Dedifferentiated amniotic fluid mesenchymal stem cell (primary cell): ENCODE data around the gene ERO1A.
"Not testable (repeated sequence)": the region's sequence is repeated elsewhere in the genome, so short reads cannot be mapped to it uniquely, and the experiment has no call there.

ENCODE experiments used
- DNase-seq: peaks from one replicate; pipeline ENCODE4 v3.0.0-alpha.2; 2016; ENCODE audit errors: extremely low spot score

Gene ERO1A, protein sequence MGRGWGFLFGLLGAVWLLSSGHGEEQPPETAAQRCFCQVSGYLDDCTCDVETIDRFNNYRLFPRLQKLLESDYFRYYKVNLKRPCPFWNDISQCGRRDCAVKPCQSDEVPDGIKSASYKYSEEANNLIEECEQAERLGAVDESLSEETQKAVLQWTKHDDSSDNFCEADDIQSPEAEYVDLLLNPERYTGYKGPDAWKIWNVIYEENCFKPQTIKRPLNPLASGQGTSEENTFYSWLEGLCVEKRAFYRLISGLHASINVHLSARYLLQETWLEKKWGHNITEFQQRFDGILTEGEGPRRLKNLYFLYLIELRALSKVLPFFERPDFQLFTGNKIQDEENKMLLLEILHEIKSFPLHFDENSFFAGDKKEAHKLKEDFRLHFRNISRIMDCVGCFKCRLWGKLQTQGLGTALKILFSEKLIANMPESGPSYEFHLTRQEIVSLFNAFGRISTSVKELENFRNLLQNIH

GRCh38 chr14:52695481-52696091 is at the start of gene ERO1A:
Gene ERO1A, minus strand, starts transcription at chr14:52695558. Its CDS starts 77 bp downstream, at chr14:52695481.
- peak; percentile 78 for DNase-seq

GRCh38 chr14:52741865-52742264 is 46.5 kb upstream of the ERO1A start:
- no peak for DNase-seq

DNA sequence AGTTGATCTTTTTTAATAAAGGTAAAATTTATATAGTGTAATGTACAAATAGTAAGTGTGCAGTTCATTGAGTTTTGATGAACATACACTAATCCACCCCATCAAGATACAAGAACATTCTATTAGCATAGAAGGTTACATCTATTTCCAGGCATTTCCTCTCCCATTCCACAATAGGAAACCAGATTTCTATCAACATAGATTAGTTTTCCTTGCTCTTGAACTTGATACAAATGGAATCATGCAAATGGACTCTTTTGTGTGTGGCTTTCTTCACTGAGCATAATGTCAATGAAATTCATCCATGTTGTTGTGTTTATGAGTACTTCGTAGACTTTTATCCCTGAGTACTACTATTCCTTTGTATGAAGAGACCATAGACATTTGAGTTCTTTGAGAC is 45.4 kb upstream of the ERO1A start:
- DNase-seq, result no peak

GRCh38 chr14:52738409-52738808 is 43.1 kb upstream of the ERO1A start:
- no peak for DNase-seq

DNA sequence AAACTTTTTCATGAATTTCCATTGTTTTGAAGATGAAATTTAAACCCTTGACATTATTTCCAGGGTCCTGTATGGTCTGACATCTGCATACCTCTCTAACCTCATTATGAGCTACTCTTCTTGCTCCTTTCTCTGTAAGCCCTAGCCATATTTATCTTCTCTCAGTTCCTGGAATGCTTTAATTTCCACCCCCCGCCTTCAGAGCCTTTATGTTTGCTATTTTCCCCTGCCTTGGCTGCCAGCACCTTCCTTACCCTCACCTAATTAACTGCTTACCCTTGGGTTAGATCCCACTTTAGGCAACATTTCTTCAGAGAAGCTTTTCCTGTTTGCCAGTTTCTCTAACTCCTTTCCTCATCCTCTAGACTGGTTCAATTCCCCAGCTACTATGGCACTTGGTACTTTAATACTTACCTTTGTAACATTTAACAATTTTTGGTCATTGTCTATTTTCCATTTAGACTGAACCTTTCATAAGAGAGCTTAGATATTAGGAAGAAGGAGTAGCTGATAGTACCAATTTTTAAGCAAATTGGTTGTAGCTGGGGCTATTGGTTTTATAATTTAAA is 40.6 kb upstream of the ERO1A start:
- DNase-seq, result no peak

DNA sequence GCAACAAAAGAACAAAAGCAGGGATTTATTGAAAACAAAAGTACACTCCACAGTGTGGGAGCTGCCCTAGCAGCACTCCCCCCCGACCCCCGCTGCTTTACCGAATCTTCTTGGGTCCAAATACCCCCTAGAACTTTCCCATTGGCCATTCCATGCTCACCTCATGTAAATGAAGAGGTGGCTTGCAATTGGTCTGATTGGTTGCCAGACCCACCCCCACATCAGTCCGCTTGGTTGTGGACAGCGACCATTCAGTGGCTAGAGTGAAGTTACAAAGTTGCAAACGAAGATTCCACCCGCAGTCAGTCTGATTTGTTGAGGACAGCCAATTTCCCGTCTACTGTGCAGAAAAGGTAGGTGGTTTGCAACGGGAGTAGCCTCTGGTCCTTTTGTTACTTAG is 38.5 kb upstream of the ERO1A start:
- DNase-seq, result no peak

DNA sequence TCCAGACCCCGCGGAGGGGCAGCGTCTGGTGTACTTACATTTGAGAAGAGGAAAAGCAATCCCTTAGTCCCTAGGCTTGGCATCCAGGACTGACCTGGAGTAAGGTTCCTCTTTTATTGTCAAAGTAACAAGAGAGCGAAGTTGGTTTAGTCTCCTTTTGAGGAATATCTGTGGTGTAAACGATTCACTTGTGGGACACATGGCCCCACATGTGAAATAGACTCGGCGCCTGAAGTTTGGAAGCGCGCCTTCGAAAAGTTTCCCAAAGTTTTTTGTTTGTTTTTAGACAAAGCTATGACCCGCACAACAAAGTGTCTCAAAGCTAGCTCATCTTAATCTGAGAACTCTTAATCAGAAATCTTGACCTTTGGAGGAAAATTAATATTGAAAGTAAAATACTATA is 35.4 kb upstream of the ERO1A start:
- DNase-seq, result no peak

DNA sequence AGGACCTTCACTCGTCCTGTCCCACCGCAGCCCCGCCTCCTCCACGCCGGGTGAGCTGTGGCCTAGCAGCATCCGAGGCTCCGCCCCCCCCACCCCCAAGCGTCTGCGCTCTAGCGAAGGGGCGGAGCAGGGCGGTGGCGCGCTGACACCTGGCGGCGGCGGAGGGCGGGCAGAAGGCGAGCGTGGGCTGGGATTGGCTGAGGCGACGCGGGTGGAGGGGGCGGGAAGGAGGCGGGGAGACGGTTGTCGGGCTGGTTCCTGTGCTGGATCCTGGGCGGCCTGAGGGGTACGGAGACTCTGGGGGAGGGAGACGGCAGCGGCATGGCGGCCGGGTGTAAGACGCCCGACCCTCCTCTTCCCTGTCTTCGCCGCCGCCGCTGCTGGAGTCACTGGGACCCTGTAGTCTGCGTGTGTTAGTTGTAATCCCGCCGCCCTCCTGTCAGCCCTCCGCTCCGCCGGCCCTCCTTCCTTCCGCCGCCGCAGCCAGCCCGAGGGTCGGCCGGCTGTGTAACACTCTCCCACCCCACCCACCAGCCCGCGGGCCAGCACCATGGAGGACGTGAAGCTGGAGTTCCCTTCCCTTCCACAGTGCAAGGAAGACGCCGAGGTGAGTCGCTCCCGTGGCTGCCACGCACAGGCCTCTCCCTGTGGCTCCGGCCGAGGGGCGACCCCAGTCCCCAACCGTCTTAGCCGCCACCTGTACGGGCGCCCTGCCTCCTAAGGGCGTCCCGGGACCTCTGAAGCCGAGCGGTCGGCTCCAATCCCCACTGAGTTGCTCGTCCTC is 34.8 kb upstream of the ERO1A start, which contains the start of gene STYX:
Gene STYX (plus strand): TSS at position 242 of the 784 bp plus-strand sequence. CDS start 309 bp downstream, at position 551.
- peak; percentile 94 for DNase-seq

- no peak for DNase-seq
Observed at GRCh38 chr14:52729585-52729924, 34.2 kb upstream of the ERO1A start.

DNA sequence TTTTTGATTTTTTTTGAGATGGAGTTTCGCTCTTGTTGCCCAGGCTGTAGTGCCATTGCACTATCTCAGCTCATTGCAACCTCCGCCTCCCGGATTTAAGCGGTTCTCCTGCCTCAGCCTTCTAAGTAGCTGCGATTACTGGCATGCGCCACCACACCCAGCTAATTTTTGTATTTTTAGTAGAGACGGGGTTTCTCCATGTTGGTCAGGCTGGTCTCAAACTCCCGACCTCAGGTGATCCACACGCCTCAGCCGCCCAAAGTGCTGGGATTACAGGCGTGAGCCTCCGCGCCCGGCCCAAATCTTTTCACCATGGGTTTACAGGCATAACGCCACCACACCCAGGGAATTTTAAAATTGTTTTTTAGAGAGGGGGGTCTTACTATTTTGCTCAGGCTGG is 33.7 kb upstream of the ERO1A start:
- DNase-seq, result not testable (repeated sequence)

GRCh38 chr14:52727509-52727908 is 32.2 kb upstream of the ERO1A start:
- DNase-seq, result not testable (repeated sequence)

DNA sequence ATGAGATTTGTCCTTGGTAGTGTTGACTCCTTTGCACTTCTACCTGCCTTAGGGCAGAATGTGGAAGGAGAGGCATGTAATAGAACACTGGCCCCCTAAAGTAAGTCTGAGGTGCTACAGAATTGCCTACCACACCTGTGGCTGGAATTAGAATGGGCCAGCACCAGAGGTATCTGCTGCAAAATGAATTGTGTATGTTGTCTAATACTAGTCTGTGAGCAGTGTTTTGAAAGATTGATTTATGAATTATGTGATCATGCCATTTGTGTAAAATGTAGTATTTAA is 28.9 kb upstream of the ERO1A start:
- DNase-seq, result no peak

GRCh38 chr14:52723514-52724359 is 28.4 kb upstream of the ERO1A start:
- no peak for DNase-seq

- no peak for DNase-seq
Observed at GRCh38 chr14:52716155-52716554, 20.8 kb upstream of the ERO1A start.

DNA sequence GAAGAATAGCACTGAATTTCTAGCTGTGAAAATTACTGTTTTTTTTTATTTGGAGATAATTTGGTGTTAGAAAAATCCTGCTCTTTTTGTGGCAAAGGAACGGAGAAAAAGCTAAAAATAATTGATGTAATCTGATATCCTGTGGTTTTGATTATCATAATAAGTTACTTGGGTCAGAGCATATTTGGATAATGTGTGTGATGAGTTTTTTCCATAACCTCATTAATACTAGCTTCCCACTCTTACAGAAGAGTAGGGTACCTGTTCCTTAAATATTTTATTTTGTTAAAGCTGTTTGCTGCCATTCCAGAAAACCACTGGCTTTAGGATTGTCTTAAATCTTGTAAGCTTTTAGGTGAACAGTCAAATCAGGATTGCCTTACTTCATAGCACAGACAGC is 16.3 kb upstream of the ERO1A start:
- no peak for DNase-seq

DNA sequence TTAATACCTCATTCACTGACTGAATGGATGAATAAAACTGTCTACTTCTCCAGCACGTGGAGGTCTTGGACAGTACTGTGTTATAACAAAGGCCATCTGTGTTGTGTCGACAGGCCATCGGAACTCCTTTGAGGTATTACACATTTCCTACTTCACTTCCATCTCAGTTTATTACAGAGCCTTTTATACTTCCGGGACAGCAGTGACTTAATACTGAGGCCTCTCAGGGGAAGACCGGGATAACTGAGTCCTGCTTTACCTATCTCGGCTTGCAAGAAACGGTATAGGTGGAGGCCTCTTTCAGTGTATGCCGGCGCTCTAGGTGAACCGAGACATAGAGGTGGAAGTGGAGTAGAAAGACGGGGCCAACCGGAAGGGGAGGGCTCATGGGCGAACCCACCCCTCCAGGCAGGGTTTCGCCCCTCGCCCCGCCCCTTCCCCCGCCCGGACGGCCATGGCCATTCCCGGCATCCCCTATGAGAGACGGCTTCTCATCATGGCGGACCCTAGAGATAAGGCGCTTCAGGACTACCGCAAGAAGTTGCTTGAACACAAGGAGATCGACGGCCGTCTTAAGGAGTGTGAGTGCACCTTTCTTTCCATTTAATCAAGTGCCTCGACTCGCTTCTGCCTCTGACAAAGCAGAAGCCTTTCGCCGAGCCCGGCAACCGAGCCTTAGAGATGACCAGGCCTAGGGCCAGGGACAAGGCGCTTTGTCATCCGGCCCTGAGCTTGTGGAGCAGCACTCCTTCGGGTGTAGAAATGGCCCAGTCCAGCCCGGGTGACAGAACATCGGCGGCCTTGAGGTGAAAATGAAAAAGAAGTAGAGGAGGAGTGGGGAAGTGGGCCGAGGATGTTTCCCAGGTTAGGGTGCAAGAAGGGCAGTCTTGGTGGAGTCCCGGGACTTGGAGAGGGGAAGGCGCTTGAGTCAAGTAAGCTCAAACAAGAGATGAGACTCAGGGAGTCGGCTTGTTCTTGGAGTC is 11.7 kb upstream of the ERO1A start, which contains the start of gene PSMC6:
Gene PSMC6 (plus strand): TSS at position 477 of the 983 bp plus-strand sequence. CDS start 20 bp downstream, at position 497.
- DNase-seq, result peak; percentile 87

GRCh38 chr14:52706286-52706685 is 10.9 kb upstream of the ERO1A start:
- DNase-seq, result no peak

GRCh38 chr14:52703664-52704063 is 8.3 kb upstream of the ERO1A start:
- DNase-seq, result no peak

GRCh38 chr14:52703225-52703624 is 7.9 kb upstream of the ERO1A start:
- peak; percentile 83 for DNase-seq

GRCh38 chr14:52701223-52701622 is 5.9 kb upstream of the ERO1A start:
- no peak for DNase-seq
